GM12872 (cell line): ENCODE results near the gene R3HDML.

Experiments used
- CTCF ChIP-seq: IDR thresholded peaks from 3 replicates; pipeline ENCODE4 v1.5.1; 2011; ENCODE audit warnings: low read depth, mild to moderate bottlenecking, low read length, moderate library complexity; ENCODE audit not compliant: insufficient read depth

R3HDML gene

GRCh38 chr20:44336725-44337380 is at the start of gene R3HDML:
Gene R3HDML, plus strand, starts transcription at chr20:44337043. Its CDS starts 115 bp downstream, at chr20:44337158.
- TF ChIP-seq CTCF, result no peak

GRCh38 chr20:44287272-44288097 is 49.4 kb upstream of the R3HDML start:
- TF ChIP-seq CTCF, result no peak

GRCh38 chr20:44288252-44288651 is 48.6 kb upstream of the R3HDML start:
- no peak for TF ChIP-seq CTCF

GRCh38 chr20:44291754-44292153 is 45.1 kb upstream of the R3HDML start:
- no peak for TF ChIP-seq CTCF

- TF ChIP-seq CTCF, result no peak
These were observed 40.8 kb upstream of the R3HDML start for GRCh38 chr20:44296011-44296410.

- no peak for TF ChIP-seq CTCF
These were observed 39.1 kb upstream of the R3HDML start for GRCh38 chr20:44297721-44298120.

GRCh38 chr20:44301285-44301684 is 35.6 kb upstream of the R3HDML start:
- TF ChIP-seq CTCF, result no peak
